Hepatocyte (in vitro differentiated cells): Measurements from ENCODE around the gene AQP7. TPM values are rescaled to one million over a fixed set of nuclear protein-coding genes. Genes with fewer than 3 reads are reported as not detected.
A peak's percentile ranks its signal among the peaks of the same experiment; 100 is the strongest.

Experiments used
- DNase-seq: peaks from one replicate; pipeline ENCODE4 v3.0.0-alpha.2; 2016; ENCODE audit warnings: low spot score
- H2AFZ ChIP-seq: fragments of 200-600 bp; sonication (generic); 2 replicates; pipeline ENCODE4 v1.6.0; 2016; ENCODE audit warnings: antibody characterized with exemption, mild to moderate bottlenecking
- H3K27ac ChIP-seq: fragments of 200-600 bp; sonication (generic); 2 replicates; pipeline ENCODE4 v1.5.1; 2016; ENCODE audit warnings: mild to moderate bottlenecking
- H3K27me3 ChIP-seq: fragments of 200-600 bp; sonication (generic); 2 replicates; pipeline ENCODE4 v1.6.1; 2016
- H3K36me3 ChIP-seq: fragments of 200-600 bp; sonication (generic); replicated peaks from 2 replicates; pipeline ENCODE4 v1.5.1; 2016; ENCODE audit warnings: low read depth; ENCODE audit not compliant: insufficient read depth
- H3K4me1 ChIP-seq: fragments of 200-600 bp; sonication (generic); 2 replicates; pipeline ENCODE4 v1.5.1; 2016; ENCODE audit warnings: mild to moderate bottlenecking, moderate library complexity; ENCODE audit not compliant: insufficient read depth
- H3K4me2 ChIP-seq: fragments of 200-600 bp; sonication (generic); 2 replicates; pipeline ENCODE4 v1.6.0; 2016
- H3K4me3 ChIP-seq: fragments of 200-600 bp; sonication (generic); 2 replicates; pipeline ENCODE4 v1.5.1; 2016; ENCODE audit warnings: mild to moderate bottlenecking
- H3K79me2 ChIP-seq: fragments of 200-600 bp; sonication (generic); 2 replicates; pipeline ENCODE4 v1.6.0; 2017; ENCODE audit warnings: mild to moderate bottlenecking
- H3K9me2 ChIP-seq: fragments of 200-600 bp; sonication (generic); replicated peaks from 2 replicates; pipeline ENCODE4 v1.6.0; 2017; ENCODE audit warnings: mild to moderate bottlenecking; ENCODE audit not compliant: insufficient read depth
- H3K9me3 ChIP-seq: fragments of 200-600 bp; sonication (generic); 2 replicates; pipeline ENCODE4 v1.5.1; 2016; ENCODE audit warnings: low read depth, mild to moderate bottlenecking
- H4K20me1 ChIP-seq: fragments of 200-600 bp; sonication (generic); 2 replicates; pipeline ENCODE4 v1.6.0; 2016; ENCODE audit warnings: mild to moderate bottlenecking; ENCODE audit not compliant: insufficient read depth, poor library complexity, severe bottlenecking
- CTCF ChIP-seq: fragments of 200-600 bp; sonication (generic); IDR thresholded peaks from 2 replicates; pipeline ENCODE4 v1.5.1; 2016; ENCODE audit warnings: antibody characterized with exemption, mild to moderate bottlenecking; ENCODE audit not compliant: poor library complexity
- EZH2 ChIP-seq: fragments of 200-600 bp; sonication (generic); IDR thresholded peaks from 2 replicates; pipeline ENCODE4 v1.6.1; 2016; ENCODE audit warnings: antibody characterized with exemption, mild to moderate bottlenecking, borderline replicate concordance
- EZH2phosphoT487 ChIP-seq: fragments of 200-600 bp; sonication (generic); IDR thresholded peaks from one replicate; pipeline ENCODE4 v1.6.1; 2018; ENCODE audit warnings: antibody characterized with exemption, mild to moderate bottlenecking, low read depth, moderate library complexity; ENCODE audit not compliant: unreplicated experiment, severe bottlenecking
- WGBS: methylation state at CpG from one replicate; pipeline ENCODE4 v1.1.6; 2016; ENCODE audit warnings: low lambda C conversion rate; ENCODE audit errors: missing lambda C conversion rate; 5-methylcytosine and 5-hydroxymethylcytosine counted together
- polyA plus RNA-seq: library from polyadenylated mRNA; unstranded; fragments of >200 nt; fragmentation: Nextera tagmentation; extraction: Ambion mirVana; gene quantifications from 2 replicates; pipeline ENCODE4 v1.2.1, GENCODE V29; 2016
- total RNA-seq: library from RNA; depleted of rRNA; stranded (reverse); fragments of >200 nt; gene quantifications from 2 replicates; pipeline ENCODE4 v1.2.3, GENCODE V29; 2014

AQP7 gene
- total and polyA plus RNA-seq, 2 experiments from 2014 or later, result 11.2 to 16.6 TPM

DNA sequence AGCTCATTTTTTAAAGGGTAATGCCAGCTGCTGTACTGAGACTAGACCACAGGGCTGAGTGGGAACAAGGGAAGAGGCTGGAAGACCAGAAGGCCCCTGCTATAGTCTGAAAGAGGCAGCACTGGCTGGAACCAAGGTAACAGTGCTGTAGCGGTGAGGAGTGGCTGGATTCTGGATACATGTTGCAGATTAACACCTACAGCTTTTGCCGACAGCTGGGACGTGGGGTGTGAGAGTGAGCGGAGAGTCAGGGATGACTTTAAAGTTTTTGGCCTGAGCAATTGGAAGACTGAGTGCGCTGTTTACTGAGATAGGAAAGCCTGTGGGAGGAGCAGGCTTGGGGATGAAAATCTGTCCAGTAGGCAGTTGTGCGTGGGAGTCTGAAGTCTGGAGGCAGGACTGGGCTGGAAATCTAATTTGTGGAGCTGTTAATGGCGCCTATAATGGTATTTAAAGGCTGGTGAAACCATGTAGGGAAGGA is 26.5 kb downstream of the AQP7 start:
- H3K4me2 ChIP-seq, result no peak overlapping the region
- WGBS, result 91% methylated on average over 7 of the region's 7 CpGs

DNA sequence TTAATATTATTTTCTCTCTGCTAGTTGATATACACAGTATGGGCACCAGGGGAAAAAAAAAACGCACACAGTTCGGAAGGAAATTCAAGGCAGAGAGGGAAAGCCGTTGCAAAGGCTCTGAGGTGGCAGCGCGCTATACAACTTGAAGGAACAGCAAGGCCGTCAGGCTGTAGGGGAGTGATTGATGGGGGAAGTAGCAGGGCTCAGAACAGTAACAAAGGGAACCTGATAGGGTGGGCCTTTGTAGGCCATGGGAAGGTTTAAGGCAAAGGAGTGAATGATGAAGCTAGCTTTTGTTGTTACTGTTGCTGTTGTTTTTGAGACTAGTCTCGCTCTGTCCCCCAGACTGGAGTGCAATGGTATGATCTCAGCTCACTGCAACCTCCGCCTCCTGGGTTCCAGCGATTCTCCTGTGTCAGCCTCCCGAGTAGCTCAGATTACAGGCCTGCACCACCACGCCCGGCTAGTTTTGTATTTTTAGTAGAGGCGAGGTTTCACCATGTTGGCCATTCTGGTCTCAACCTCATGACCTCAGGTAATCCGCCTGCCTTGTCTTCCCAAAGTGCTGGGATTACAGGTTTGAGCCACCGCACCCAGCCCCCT is 27.0 kb downstream of the AQP7 start:
- Histone ChIP-seq H4K20me1 (no peaks in the 10 kb centered on the region), H2AFZ (peak overlapping the region; percentile 3), H3K9me3 (no peaks in the 10 kb centered on the region), H3K4me1 (no peaks in the 10 kb centered on the region), H3K4me2 (peak overlapping the region; percentile 59), H3K79me2 (no peaks in the 10 kb centered on the region), H3K27ac (peak overlapping the region; percentile 33), H3K27me3 (no peaks in the 10 kb centered on the region), H3K9me2 (no peaks in the 10 kb centered on the region), H3K36me3 (no peaks in the 10 kb centered on the region), H3K4me3 (no peak overlapping the region)
- DNase-seq, result peak; percentile 27
- 63% methylated on average over 15 of the region's 15 CpGs for WGBS
- TF ChIP-seq EZH2, result no peak
- TF ChIP-seq CTCF, result no peak
- no peak for TF ChIP-seq EZH2phosphoT487

More for the DNA sequence above, 26.5 kb downstream of the AQP7 start:
- Histone ChIP-seq H3K36me3 (no peaks in the 10 kb centered on the region), H4K20me1 (no peaks in the 10 kb centered on the region), H3K79me2 (no peaks in the 10 kb centered on the region), H3K27me3 (no peaks in the 10 kb centered on the region), H3K27ac (peak overlapping the region; percentile 33), H3K4me3 (no peak overlapping the region), H3K4me1 (no peaks in the 10 kb centered on the region), H3K9me3 (no peaks in the 10 kb centered on the region), H2AFZ (no peak overlapping the region), H3K9me2 (no peaks in the 10 kb centered on the region)
- TF ChIP-seq EZH2phosphoT487 (no peak), CTCF (no peak), EZH2 (no peak)
- no peak for DNase-seq

GRCh38 chr9:33374634-33375237 is 27.6 kb downstream of the AQP7 start:
- Histone ChIP-seq H3K4me2 (peak overlapping the region; percentile 59), H3K9me3 (no peaks in the 10 kb centered on the region), H3K27ac (peak overlapping the region; percentile 33), H3K9me2 (no peaks in the 10 kb centered on the region), H3K36me3 (no peaks in the 10 kb centered on the region), H3K79me2 (no peaks in the 10 kb centered on the region), H4K20me1 (no peaks in the 10 kb centered on the region), H2AFZ (peak overlapping the region; percentile 3), H3K4me3 (no peak overlapping the region), H3K27me3 (no peaks in the 10 kb centered on the region), H3K4me1 (no peaks in the 10 kb centered on the region)
- 65% methylated on average over 6 of the region's 6 CpGs for WGBS
- peak; percentile 91 for DNase-seq
- TF ChIP-seq CTCF (peak; percentile 89), EZH2phosphoT487 (no peak)
